Glutamatergic neuron (in vitro differentiated cells): ENCODE data around the gene ONECUT2. TPM values are rescaled to one million over a fixed set of nuclear protein-coding genes. Genes with fewer than 3 reads are reported as not detected.

Experiments
- DNase-seq: peaks from one replicate; pipeline ENCODE4 v3.0.0; 2022
- H3K27ac Mint-ChIP-seq: one replicate; pipeline ENCODE4 v1.8.0; 2020; ENCODE audit warnings: mild to moderate bottlenecking, mixed read lengths, inconsistent platforms; ENCODE audit not compliant: unreplicated experiment
- H3K27me3 Mint-ChIP-seq: one replicate; pipeline ENCODE4 v1.8.0; 2020; ENCODE audit warnings: mild to moderate bottlenecking, moderate library complexity, mixed read lengths, inconsistent platforms; ENCODE audit not compliant: unreplicated experiment
- H3K36me3 Mint-ChIP-seq: one replicate; pipeline ENCODE4 v1.8.0; 2020; ENCODE audit warnings: mild to moderate bottlenecking, mixed read lengths, inconsistent platforms; ENCODE audit not compliant: unreplicated experiment
- H3K4me1 Mint-ChIP-seq: one replicate; pipeline ENCODE4 v1.8.0; 2020; ENCODE audit warnings: mild to moderate bottlenecking, low read depth, mixed read lengths, inconsistent platforms; ENCODE audit not compliant: unreplicated experiment
- H3K4me3 Mint-ChIP-seq: one replicate; pipeline ENCODE4 v1.8.0; 2020; ENCODE audit warnings: mild to moderate bottlenecking, mixed read lengths, inconsistent platforms; ENCODE audit not compliant: unreplicated experiment
- H3K9me3 Mint-ChIP-seq: one replicate; pipeline ENCODE4 v1.8.0; 2020; ENCODE audit warnings: mild to moderate bottlenecking, moderate library complexity, mixed read lengths, inconsistent platforms; ENCODE audit not compliant: unreplicated experiment
- CTCF ChIP-seq: fragments of 200-600 bp; sonication (generic); IDR thresholded peaks from one replicate; pipeline ENCODE4 v1.5.0; 2021; ENCODE audit not compliant: partially characterized antibody, unreplicated experiment
- total RNA-seq: library from RNA; stranded (reverse); fragmentation: NEBNext Ultra II Directional; extraction: Animal tissue kit (Norgen Biotek cat#: 25700); gene quantifications from one replicate; pipeline ENCODE4 v1.2.1, GENCODE V29; 2021; ENCODE audit not compliant: unreplicated experiment

ONECUT2 gene
- total RNA-seq, 1 donor from 2014 or later: 230 TPM

- H3K27me3 Mint-ChIP-seq: no peaks in the 10 kb centered on the region
- no peak for TF ChIP-seq CTCF
- no peak overlapping the region for H3K27ac Mint-ChIP-seq
- H3K4me1 Mint-ChIP-seq: peaks cover 49% of the 10 kb centered on the region
- no peak for DNase-seq
- peaks cover 11% of the 10 kb centered on the region for H3K9me3 Mint-ChIP-seq
- peaks cover 20% of the 10 kb centered on the region for H3K36me3 Mint-ChIP-seq
- H3K4me3 Mint-ChIP-seq: no peak overlapping the region
Observed at GRCh38 chr18:57480733-57481132, 45.6 kb downstream of the ONECUT2 start.

- DNase-seq: no peak
- Mint-ChIP-seq H3K36me3 (peaks cover 8% of the 10 kb centered on the region), H3K4me3 (no peak overlapping the region), H3K4me1 (peaks cover 16% of the 10 kb centered on the region), H3K27me3 (peaks cover 5% of the 10 kb centered on the region), H3K9me3 (no peaks in the 10 kb centered on the region), H3K27ac (no peak overlapping the region)
- TF ChIP-seq CTCF: no peak
Observed at GRCh38 chr18:57497372-57498294, 62.5 kb downstream of the ONECUT2 start.

GRCh38 chr18:57498682-57499256, 63.6 kb downstream of the ONECUT2 start:
- DNase-seq: no peak
- Mint-ChIP-seq H3K27ac (no peak overlapping the region), H3K4me3 (no peak overlapping the region), H3K4me1 (peaks cover 16% of the 10 kb centered on the region), H3K36me3 (peaks cover 8% of the 10 kb centered on the region), H3K27me3 (peaks cover 5% of the 10 kb centered on the region), H3K9me3 (no peaks in the 10 kb centered on the region)
- no peak for TF ChIP-seq CTCF

GRCh38 chr18:57502624-57503023, 67.5 kb downstream of the ONECUT2 start:
- Mint-ChIP-seq H3K27ac (no peak overlapping the region), H3K27me3 (peaks cover 5% of the 10 kb centered on the region), H3K4me3 (no peak overlapping the region), H3K4me1 (peaks cover 21% of the 10 kb centered on the region), H3K9me3 (no peaks in the 10 kb centered on the region), H3K36me3 (peaks cover 13% of the 10 kb centered on the region)
- no peak for DNase-seq
- no peak for TF ChIP-seq CTCF

GRCh38 chr18:57505231-57505630, 70.1 kb downstream of the ONECUT2 start:
- Mint-ChIP-seq H3K4me3 (no peak overlapping the region), H3K36me3 (peaks cover 19% of the 10 kb centered on the region), H3K9me3 (no peaks in the 10 kb centered on the region), H3K27me3 (peaks cover 5% of the 10 kb centered on the region), H3K27ac (no peak overlapping the region), H3K4me1 (peaks cover 15% of the 10 kb centered on the region)
- DNase-seq: no peak
- no peak for TF ChIP-seq CTCF
